GM12891 (cell line): Measurements from ENCODE around the gene PRKCA.

Experiments used
- PAX5 ChIP-seq: IDR thresholded peaks from 2 replicates; pipeline ENCODE4 v1.6.1; 2011; ENCODE audit warnings: low read length, moderate library complexity, mild to moderate bottlenecking; ENCODE audit not compliant: insufficient read depth, severe bottlenecking
- POLR2A ChIP-seq: IDR thresholded peaks from 2 replicates; pipeline ENCODE4 v1.6.1; 2011; ENCODE audit warnings: low read depth, low read length, control low read depth
- POLR2AphosphoS5 ChIP-seq: IDR thresholded peaks from 2 replicates; pipeline ENCODE4 v1.6.1; 2011; ENCODE audit warnings: low read depth, low read length, control low read depth
- SPI1 ChIP-seq: IDR thresholded peaks from 2 replicates; pipeline ENCODE4 v1.6.1; 2011; ENCODE audit warnings: low read depth, low read length, control low read depth
- TAF1 ChIP-seq: IDR thresholded peaks from 2 replicates; pipeline ENCODE4 v1.6.1; 2011; ENCODE audit warnings: low read depth, low read length, control low read depth

DNA sequence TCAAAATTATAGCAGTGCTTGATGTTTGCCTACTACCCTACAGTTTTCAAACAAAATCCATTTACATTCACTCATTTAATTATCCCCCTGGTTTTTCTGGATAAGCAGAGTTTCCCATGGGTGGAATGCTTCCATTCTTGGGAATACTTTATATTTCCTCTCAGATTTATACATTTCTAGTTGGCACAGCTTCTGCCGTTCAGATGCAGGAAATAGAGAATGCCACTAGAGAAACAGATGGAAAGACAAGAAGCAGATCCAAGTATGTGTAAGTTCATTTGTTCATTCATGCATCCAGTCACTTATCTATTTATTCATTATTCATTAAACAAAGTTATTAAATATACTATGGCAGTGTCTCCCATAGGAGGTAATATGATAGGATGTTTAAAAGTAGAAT, 467.5 kb downstream of the PRKCA start:
- TF ChIP-seq POLR2A (no peak), POLR2AphosphoS5 (no peak), TAF1 (no peak), PAX5 (no peak), SPI1 (no peak)
